ENCODE data around the gene CD164L2. TPM values are rescaled to one million over a fixed set of nuclear protein-coding genes. Genes with fewer than 3 reads are reported as not detected.

Gene CD164L2
- total RNA-seq, 1 donor from 2014 or later: 0.21 TPM

DNA sequence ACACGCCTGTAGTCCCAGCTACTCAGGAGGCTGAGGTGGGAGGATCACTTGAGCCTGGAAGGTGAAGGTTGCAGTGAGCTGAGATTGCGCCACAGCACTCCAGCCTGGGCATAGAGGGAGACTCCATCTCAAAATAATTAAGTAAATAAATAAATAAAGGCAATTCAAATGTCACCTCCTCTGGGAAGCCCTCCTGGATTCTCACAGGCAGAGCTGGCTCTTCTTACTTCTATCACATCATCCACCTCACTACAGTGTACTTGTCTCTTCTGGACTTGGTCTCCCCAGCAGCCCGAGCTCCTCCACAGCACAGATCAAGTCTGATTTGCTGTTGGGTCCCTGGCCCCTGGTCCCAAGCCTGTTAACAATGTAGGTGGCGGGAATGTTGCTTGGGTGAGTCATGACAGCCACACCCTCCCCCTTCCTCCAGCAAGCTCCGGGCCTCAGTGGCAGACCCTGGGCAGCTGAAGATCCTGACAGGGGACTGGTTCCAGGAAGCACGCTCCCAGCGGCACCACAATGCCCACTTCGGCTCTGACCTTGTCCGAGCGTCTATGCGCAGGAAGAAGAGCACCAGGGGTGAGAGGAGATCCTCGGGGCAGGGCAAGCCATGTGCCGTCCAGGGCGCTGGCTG, 36.0 kb downstream of the CD164L2 start:
- no peak for DNase-seq

DNA sequence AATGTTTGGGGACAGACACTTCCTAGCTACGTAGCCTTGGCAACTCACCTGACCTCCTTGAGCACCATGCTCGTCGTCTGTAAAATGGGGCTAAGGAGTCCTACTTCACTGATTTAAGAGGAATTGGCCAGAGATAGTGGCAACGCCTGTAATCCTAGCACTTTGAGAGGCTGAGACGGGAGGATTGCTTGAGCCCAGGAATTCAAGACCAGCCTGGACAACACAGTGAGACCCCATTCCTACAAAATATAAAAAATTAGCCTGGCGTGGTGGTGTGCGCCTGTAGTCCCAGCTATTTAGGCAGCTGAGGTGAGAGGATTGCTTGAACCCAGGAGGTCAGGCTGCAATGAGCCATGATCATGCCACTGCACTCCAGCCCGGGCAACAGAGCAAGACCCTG, 36.8 kb downstream of the CD164L2 start:
- no peak for DNase-seq

DNA sequence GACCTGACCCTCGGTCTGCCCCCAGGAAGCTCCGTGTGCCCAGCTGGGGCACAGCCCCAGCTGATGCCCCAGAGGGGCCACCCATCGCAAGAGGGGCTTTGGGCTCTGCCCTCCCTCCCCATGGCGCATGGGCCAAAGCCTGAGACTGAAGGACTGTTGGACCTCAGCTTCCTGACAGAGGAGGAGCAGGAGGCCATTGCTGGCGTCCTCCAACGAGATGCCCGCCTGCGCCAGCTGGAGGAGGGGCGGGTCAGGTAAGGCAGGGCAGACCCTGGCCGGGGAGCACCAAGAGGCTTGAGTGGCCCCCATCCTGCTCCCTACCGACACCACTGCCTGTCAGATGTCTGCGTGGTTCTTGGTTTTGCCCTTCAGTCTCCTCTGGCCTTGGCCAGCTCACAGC, 37.9 kb downstream of the CD164L2 start:
- no peak for DNase-seq

DNA sequence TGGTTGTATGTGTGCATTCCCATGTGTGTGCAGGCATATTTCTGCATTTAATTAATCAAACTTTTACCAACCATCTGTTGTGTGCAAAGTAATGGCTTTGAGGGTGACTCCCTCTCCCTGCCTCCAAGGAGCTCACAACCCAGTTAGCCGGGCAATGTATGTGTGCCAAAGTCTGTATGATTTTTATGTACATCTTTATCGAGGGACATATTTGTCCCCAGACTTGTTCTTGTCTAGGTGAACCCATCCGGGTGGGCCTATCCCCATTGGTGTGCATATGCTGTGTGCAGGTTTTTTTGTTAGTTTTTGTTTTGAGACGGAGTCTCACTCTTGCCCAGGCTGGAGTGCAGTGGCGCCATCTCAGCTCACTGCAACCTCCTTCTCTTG, 39.5 kb downstream of the CD164L2 start:
- no peak for DNase-seq

DNA sequence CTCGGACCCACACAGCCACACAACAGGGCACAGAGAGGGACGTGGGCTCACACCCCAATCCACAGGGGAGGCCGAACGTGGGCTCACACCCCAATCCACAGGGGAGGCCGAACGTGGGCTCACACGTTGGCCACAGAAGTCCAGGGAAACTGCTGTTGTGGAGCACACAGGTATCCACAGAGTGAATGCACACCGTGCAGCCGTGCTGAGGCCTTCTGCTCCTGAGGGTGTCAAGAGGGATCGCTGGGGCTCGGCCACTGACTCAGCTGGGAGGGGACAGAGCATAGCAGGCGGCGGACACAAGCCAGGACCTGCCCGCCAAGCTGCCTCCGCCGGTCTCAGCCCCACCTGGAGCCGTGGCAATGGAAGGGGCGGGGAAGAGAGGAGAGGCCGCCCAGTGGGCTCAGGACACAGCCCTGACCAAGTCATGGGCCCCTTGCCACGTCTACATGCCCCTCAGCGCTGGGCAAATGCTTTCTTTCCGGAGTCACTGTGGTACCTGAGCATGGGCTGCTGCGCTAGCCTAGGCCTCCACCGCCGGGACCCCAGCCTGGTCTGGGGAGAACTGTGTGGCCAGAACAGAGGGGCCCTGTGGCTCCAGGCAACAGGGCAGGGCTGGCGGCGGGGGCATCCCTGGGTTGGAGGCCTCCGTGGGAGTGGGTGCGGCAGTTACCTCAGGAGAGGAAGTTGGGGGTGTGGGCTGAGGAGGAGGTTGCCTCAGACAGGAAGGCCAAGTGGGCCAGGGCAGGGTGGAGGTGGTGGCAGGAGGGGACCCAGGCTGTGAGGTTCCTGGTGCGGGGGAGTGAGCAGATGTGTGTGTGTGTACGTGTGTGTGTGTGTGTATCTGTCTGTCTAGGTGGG, 40.1 kb downstream of the CD164L2 start:
- peak; percentile 31 for DNase-seq

DNA sequence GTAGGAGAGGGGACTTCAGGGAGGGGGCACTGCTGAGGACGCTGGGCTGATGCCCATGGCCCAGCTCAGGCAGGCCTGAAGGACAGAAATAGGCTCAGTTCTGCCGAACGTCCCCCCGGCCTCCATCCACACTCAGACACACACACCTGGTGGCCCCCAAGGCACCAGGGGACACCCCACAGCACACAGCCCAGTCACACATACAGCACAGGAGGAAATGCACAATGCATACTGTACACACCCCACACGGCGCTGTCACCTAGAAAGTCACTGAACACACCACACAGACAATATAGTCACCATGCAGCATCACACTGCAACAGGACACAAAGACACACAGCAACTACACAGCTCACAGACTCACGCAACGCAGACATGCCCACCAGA, 40.7 kb downstream of the CD164L2 start:
- no peak for DNase-seq

DNA sequence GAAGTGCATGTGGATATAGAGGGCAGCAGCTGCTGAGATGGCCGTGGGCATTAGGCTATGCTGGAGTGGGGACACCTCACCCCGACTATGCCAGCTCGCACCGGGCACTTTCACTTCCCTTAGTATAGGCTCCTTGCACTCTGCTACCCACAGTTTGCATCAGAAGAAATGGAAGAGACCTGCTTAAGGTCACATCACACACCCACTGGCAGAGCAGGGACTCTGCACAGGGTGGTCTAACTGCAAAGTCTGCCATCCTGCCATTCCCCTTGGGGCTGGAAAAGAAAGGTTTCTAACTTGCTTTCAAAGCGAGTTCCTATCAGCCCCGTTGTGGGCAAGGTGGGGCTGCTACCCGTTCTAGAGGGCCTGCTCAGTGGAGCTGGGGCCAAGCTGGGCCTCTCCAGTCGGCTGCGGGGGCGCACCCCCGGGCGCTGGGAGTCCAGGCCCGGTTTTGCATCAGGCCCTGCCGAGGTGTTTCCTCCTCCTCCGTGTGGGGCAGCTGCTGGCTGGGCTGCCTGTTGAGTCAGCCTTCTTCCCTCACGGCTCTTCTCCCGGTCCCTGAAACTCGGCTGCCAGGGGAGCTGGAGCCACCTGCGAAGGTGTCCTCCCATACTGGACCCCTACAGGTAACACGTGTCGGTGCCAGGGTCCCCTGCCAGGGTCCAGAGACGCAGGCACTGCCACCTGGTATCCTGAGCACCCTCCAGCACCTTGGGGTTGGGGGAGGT, 41.4 kb downstream of the CD164L2 start, which contains the start of gene SYTL1:
SYTL1 (plus strand) TSS at position 498 of the 728 bp plus-strand sequence. CDS start 3,313 bp downstream, outside the sequence.
- DNase-seq: peak; percentile 60

DNA sequence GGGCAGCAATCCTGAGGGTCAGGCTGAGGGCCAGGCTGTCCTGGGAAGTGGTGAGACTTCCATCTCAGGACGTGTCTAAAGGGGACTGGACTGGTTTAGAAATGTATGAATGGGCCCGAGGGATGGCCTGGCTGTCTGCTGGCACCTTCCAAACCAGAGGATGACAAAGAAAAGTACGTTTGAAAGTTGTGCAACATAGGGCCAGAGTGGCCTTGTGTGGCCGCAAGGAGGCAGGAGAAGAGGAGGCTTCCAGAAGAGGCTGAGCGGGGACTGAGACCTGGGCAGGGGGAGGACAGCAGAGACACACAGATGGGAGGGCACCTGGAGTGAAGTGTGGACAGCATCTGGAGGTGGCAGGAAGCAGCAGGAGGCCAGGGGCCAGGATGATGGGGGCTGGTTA, 43.9 kb downstream of the CD164L2 start:
- no peak for DNase-seq

DNA sequence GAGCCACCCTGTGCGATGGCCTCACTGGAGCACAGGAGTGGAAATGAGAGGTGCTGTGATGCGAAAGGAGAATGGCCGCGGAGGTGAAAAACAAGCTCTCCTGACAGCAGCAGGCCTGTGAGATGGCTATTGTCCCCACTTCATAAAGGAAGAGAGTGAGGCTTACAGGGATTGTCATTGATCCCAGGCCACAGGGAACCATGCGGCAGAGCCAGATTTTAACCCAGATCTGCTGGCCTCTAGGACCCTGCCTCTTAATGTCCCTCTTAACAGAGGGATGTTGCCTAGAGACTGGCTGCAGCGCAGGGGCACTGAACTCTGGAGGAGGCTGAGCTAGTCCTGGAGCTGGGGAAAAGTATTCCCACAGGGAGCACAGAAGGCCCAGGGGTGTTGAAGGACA, 44.4 kb downstream of the CD164L2 start:
- DNase-seq: no peak

DNA sequence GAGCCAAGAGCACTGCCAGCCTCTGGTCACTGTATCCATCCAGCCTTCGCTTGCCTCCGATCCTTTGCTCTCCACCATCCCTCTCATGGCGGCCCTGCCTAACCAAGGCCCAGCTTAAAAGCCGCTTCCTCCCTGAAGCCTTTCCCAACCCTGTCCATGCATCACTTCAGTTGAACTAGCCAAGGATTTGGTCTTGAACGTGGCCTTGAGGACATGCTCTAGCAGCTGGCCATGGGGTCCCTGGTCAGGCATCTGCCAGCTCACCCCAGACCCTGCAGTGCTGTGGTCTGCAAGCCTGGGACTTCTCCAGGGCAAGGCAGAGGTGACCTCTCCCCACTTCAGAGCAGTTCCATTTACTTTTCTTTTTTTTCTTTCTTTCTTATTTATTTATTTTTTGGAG, 46.4 kb downstream of the CD164L2 start:
- DNase-seq: no peak

DNA sequence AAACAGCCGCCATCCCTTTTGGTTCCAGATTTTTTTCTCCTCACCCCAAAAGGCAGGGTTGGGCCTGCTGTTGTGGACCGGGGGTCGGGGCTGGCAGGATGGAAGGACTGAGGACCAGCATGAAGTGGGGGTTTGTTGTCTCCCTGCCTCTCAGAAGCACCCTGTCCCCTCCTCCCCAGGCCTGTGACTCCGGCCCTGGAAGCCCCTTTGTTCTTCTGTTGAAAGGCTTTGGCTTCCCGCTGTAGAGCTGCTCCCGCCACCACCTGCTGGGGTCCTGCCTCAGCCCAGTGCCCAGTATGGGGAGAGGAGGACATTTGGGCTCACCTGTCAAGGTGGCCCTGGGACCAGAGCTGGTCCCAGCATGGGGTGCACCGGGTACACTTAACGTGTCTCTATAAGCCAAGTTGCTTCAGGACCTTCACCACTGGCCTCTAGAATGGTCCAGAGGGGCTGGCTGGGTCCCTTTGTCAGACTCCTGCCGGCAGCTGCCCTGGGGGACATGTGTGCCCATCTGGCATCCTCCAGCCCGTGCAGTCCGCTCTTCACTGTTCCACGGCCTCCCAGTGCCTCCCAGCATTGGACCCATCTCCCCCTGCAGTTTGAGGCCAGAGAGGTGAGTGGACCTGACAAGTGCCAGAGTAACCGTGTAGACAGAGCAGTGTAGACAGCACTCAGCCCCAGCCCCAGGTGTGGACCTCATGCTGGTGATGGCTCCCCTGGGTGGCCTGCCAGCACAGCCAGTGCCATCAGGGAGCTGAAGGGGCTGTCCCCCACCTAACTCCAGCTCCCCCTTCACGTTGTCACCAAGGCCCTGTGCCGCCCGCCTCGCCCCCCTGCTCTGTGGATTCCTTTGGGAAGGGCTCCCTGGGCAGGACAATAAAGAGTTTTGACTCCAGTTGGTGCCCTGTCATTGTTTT, 47.4 kb downstream of the CD164L2 start:
- DNase-seq: no peak

DNA sequence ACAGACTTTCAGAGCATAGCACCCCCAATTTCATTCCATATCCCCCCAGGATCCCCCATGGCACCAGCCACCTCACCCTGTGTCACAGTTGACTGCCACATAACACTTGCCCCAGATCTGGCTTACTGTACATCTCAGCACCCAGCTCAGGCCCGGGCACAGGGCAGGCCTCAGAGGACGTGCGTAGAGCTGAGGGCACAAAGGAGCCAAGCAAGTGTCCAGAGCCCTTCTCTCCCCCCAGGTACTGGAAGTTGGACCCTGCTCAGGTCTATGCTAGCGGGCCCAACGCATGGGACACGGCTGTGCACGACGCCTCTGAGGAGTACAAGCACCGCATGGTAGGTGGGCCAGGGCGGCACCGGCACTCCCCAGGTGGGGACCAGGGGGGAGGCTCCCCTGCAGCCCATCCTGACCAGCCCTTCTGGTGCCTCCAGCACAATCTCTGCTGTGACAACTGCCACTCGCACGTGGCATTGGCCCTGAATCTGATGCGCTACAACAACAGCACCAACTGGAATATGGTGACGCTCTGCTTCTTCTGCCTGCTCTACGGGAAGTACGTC, 49.3 kb downstream of the CD164L2 start:
- DNase-seq: no peak

DNA sequence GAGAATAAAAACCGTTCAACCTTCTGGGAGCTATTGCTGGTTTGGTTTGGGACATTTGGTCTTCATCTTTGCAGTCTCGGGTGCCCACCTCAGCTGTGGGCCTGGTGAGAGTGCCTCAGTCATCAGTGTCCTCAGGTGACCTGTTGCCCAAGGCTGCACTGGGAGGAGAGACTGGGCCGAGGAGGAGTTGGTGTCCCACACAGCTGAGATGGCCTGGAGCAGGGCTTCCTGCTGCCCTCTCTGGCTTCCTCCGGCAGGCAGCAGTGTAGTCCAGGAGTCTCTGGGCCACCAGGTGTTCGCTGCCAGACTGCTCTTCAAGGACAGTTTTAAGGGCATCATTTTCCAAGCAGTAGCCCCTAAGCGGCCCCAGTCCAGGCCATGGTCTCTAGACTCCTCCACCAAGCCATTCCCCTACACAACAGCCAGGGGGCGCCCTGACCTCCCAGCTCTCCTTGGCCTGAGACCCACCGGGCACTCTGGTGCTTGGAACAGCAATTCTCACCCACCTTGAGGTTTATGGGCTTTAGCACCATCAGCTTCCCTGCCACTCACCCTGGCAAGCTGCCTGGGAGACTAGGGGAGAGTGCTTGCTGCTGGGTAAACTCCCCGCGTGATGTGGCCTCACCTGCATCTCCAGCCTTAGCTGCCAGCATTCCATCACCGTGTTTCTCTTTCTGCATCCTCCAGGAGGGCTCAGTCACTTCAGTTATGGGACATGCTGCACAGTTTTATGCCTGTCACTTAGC, 50.4 kb downstream of the CD164L2 start:
- peak; percentile 53 for DNase-seq

DNA sequence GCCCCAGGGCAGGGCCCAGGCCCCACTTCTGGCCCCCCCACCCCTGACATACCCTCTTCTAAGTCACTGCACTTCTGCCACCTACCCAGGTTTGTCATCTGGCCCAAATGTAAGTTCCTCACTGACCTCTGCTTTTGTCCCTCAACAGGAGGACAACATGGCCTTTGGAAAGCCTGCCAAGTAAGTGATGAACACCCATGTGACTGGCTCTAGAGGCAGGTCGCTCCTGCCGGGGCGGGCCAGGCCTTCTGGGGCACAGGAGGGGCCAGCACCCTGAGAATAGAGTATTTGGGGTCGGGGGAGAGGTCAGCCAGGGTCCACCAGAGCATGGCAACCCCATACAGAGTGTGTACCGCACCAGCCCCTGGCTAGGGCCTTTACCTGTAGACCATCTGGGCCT, 51.2 kb downstream of the CD164L2 start:
- no peak for DNase-seq

DNA sequence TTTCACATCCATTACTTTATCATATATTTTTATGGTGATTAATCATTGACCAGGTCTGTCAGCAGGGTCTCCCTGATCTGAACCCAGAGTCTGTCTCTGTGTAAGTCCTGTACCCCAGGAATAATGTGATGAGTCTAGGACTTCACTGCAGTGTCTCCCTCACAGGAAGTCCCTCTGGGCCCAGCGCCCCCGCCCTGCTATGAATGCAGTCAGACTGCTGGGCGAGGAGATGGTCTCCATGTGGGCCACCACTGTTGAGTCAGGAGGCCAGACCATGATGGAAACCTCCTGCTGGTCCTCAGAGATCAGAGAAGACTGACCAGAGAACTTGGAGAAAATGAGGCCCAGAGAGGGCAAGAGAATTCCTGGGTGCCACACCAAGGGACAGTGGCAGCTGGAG, 51.7 kb downstream of the CD164L2 start:
- no peak for DNase-seq

DNA sequence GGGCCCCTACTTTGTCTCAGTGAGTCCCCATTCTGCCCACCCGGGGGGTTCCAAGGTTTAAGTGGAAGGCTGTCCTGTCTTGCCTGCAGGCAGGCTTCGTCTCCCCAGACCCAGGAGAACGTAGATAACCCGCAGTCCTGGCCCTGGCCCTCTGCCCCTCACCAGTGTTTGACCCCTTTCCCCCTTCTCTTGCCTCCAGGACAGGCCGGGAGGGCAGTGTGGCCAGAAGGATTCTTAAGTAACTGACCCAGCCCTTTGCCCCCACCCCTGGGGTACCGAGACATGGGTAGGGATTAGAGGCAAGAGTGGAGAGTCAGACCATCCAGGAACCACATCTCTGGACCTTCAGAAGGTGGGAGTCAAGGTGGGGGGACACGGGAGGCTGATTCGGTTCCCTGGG, 52.3 kb downstream of the CD164L2 start:
- no peak for DNase-seq

All from tongue (tissue), 2 donors.